ENCODE results near the gene KIFC1.

DNA sequence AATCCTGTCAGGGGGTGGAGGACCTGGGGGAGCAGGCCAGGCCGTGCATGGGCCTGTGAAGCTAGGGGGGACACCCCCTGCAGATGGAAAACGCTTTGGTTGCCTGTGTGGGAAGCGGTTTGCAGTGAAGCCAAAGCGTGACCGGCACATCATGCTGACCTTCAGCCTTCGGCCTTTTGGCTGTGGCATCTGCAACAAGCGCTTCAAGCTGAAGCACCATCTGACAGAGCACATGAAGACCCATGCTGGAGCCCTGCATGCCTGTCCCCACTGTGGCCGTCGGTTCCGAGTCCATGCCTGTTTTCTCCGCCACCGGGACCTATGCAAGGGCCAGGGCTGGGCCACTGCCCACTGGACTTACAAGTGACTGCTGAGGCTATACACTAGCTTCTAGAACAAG is 64.5 kb downstream of the KIFC1 start:
- TF ChIP-seq, protein P1, sequence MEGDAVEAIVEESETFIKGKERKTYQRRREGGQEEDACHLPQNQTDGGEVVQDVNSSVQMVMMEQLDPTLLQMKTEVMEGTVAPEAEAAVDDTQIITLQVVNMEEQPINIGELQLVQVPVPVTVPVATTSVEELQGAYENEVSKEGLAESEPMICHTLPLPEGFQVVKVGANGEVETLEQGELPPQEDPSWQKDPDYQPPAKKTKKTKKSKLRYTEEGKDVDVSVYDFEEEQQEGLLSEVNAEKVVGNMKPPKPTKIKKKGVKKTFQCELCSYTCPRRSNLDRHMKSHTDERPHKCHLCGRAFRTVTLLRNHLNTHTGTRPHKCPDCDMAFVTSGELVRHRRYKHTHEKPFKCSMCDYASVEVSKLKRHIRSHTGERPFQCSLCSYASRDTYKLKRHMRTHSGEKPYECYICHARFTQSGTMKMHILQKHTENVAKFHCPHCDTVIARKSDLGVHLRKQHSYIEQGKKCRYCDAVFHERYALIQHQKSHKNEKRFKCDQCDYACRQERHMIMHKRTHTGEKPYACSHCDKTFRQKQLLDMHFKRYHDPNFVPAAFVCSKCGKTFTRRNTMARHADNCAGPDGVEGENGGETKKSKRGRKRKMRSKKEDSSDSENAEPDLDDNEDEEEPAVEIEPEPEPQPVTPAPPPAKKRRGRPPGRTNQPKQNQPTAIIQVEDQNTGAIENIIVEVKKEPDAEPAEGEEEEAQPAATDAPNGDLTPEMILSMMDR (IDR thresholded peaks at IDR 0.05): no peak
- no peak for TF ChIP-seq EZH2 (IDR thresholded peaks at IDR 0.05)
